GM19239 (cell line): ENCODE data around the gene EXPH5.
A peak's percentile ranks its signal among the peaks of the same experiment; 100 is the strongest.

Experiments used
- DNase-seq: peaks from one replicate; pipeline ENCODE4 v3.0.0; 2011; ENCODE audit warnings: low spot score; ENCODE audit not compliant: insufficient read length
- FAIRE-seq: peaks from 2 replicates; lab custom pipeline; 2011; peaks lifted over from hg19 to GRCh38; lab: Jason Lieb, UNC

EXPH5 gene

DNA sequence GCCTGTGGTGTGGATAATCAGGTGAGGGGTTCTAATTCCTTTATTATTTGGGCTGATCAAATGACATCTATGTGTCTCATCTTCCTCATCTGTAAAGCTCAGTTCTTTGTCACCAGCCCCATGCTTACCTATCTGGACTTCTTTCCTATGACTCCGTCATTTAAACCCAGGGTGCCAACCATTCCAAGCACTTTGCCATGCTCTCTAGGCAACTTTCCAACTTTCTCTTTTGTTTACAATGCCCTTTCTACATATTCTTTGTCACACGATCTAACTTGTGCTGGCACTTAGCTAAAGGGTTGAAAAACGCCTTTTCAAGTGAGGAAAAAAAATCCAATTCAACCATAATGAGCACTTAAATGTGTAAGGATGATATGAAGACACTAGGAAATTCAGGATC, 27.9 kb downstream of the EXPH5 start:
- no peak for FAIRE-seq
- DNase-seq: no peak

DNA sequence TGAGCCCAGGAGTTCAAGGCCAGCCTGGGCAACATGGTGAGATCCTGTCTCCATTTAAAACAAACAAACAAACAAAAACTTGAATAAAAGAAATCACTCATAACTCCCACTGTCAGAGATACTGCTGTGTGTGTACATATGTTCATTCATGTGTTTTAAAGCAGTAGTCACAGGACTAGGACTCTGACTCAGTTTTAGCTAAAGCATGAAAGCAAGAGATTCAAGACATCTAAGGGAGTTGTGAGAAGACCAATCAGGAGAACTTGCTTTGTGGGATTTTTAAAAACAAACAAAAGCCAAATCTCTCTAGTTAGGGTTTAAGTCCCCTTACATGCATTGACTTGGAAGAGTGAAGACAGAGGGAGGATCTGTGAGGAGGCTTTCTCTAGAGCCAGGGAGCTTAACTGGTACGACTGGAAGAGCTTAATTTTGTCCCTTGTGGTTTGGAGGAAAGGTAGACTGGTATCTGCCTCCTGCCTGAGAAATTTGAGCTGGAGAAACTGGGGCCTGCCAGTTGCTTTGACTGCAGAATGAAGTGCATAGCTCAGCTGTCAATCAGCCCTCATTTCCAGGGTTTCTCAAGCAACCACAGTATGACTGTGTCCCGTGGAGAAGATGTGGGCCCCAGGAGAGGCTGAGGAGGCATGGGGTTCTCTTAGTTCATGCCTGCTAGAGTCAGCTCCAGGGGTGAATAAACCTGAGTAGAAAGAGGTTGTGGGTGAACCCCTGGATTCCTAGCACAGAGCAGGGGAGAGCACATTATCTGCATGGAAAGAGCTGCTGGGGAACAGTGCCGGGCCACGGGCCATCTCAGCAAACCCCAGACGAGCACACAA, 30.6 kb downstream of the EXPH5 start:
- no peak for FAIRE-seq
- DNase-seq: no peak

DNA sequence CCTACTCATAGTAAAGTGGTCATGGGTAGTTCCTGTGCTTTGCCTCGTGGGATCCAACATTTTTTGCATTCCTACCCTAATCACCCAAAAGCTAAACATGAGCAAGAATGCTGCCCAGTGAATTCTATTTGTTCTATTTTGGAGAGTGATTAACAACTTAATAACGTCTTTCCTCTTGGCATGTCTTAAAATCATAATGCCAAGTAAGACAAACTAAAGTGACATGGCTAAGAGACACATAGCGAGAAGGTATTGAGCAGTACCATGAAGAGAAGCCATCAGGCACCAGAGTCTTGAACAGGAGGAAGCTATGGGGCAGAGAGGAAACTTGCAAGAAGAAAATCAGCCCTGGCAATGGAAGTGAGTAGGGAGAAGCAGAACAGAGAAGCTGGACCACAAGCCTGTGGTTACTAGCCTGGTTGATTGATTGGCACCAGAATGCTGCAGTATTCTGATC, 32.0 kb downstream of the EXPH5 start:
- DNase-seq (no peak), FAIRE-seq (no peak)

DNA sequence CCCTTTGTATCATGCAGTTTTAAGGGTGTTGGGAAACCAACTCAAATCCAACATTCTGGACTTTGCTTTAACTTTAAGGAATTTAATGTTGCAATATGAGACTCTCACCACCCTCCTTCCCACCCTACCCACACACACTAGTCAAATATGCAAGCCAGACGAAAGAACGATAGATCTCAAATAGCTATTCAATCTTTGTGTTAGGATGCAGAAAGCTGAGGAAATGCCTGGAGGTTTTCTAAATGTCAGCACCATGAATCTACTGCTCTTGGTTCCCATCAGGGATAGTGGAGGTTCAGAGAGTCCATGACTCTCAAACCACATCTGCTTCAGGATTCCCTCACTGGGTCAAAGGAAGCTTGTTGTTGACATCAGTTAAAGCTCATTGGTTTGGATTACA, 33.7 kb downstream of the EXPH5 start:
- no peak for FAIRE-seq
- no peak for DNase-seq

DNA sequence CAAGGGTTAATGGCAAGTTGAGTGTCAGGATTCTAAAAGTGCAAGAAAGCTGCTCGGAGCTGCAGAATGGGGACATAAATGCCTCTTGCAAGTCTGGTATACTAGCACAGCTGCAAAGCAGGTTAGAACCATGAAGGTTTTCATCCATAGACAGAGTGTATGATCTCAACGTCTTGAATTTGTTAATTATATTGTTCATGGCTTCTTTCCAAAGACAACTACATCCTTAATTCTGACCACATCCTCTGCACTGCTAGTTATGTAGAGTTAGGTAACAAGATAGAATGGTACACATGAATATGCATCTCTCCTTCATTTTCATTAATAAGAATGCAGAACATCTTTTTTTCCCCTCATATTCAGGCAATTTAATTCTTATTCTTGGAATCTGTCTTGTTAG, 34.2 kb downstream of the EXPH5 start:
- FAIRE-seq (no peak), DNase-seq (no peak)

DNA sequence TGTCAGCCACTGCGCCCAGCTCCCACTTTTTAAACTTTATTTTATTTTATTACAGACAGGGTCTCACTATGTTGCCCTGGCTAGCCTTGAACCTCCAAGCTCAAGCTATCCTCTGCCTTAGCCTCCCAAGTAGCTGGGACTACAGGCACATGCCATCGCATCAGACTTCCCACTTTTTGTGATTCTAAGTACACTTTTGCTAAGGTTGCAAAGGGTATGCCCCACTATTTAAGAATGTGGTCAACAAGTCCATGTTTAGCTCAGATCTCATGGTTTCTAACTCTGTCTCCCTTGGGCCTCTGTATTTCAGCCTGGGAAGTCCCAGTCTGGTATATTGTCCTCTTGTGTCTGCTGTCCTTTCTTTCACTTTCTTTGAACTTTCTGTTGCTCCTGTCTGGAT, 35.3 kb downstream of the EXPH5 start:
- FAIRE-seq (peak; percentile 80), DNase-seq (no peak)

DNA sequence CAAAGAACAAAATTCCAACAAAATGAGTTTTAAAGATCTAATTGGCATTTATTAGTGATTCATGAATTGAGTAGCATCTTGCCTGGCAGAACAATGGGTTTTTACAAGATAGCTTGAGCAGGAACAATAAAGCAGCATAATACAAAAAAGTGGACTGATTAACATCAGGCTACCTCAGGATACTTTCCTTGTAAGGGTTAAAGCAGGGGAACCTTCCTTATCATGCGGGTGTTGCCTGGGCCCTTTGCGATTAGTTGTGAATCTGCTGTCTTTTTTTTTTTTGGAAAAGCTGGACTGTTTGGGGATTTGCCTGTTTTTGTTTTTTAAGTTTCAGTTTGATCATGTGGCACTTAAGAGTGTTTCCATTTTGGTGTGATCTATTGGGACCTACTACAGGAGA, 37.5 kb downstream of the EXPH5 start:
- DNase-seq (no peak), FAIRE-seq (no peak)

DNA sequence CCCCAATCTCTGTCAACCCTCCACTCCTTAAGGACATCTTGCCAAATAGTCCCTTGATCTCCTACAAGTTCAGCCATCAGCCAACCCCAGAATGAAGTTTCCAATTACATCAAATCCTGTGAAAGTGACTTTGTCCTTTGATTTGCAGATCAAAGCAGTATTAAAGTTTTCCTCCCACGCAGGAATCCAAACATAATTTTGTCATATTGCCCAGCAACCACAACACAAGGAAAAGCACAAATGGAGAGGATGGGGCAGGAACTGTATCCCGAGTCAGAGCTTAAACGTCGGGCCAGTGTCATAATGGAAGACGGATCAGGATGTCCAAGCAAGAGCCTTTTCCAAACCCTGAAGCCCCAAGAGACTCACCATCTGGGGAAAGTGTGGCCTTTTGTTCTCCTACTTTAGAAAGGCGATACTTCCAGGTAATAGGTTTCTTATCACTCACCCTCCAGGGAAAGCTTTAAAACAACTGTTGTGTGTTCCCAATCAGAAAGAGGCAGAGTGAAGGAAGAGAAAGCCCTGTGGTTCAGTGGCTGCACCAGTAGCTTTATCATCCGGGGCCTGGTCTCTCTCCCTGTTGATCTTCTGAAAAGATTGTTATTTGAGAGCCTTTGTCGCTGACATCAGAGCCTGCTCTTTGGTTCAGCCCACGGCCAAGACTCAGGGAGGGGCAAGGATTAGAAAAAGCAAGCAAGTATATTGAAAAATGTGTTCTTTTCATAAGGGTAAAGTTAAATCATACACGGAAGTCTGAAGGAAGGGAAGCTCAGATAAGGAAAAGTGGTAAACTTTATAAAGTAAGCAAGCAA, 41.7 kb downstream of the EXPH5 start:
- no peak for DNase-seq
- FAIRE-seq: no peak

DNA sequence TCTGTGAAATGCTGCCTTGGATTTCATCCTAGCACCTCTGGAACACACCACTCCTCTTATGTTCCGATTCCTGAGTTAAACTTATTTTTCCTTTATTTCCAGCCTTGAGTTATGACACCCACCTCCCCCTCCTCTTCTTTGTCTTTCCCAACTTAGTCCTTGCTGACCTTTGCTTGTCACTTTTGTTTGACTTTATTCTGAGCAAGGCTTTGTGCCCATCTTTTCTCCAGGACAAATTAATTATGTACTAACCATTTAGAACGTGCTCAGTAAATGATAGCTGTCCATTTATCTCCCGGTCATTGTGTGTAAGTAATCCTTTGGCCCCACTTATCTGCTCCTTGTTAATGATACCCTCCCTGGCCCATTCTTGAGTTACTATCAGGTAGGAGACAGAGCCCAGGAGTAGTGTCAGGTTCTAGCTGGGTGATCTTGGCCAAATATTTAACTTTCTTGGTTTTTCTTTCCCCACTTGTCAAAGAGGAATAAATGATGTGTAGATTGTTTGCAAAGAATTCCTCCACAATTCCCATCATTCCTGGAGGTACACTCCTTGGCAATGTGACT, 44.2 kb downstream of the EXPH5 start:
- DNase-seq (no peak), FAIRE-seq (no peak)

DNA sequence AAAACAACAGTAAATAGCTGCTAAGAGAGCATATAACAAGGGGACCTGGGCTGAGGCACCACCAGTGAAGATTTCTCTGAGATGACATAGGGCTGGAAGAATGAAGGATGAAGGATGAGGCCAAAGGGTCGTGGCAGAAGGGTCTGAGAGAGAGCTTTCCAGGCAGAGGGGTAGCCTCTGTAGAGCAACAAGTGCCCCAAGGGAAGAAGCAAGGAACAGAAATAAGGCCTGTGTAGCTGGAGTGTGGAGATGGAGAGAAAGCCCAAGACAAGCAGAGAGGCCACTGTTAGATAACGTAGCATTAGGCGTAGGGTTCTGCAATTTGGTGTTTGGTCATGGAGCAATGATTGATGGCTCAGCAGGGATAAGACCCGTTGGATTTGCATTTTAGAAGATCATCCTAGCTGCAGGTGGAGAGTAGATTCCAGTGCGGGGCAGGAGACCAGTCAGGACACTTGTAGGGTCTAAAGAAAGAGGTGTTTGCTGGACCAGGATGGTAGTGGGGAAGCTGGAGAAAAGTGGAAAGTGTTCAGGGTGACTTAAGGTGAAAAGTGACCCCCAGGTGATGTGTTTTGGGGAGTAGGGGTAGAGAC, 47.6 kb downstream of the EXPH5 start:
- DNase-seq (no peak), FAIRE-seq (no peak)

DNA sequence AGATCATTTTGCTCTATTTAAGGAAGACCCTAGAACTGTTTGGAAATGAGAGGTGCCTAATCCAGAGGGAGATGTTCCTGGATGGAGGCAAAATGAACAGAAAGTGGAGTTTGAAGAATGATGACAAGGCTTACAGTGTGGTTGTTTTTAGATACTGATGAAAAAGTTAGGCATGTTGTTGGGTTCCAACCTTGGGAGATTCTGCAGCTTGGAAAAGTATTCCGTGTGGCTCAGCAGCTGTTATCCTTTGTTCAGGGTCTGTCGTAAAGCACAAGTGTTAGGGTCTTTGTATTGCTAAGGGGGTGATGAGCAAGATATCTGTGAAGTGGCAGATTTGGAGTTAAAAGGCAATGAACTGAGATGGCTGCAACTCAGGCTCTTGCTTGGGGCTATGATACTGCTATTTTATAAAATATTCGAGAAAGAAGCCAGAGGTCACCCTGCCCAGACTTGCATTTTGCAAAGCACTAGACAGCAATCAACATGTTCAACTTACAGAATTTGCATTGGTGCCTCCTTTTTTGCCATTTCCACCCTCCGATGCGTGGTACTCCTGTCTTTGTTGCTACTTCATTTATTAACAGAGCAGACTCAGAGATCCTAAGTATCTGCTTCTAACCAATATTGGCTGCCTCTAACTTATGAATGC, 50.1 kb downstream of the EXPH5 start:
- DNase-seq (no peak), FAIRE-seq (no peak)

DNA sequence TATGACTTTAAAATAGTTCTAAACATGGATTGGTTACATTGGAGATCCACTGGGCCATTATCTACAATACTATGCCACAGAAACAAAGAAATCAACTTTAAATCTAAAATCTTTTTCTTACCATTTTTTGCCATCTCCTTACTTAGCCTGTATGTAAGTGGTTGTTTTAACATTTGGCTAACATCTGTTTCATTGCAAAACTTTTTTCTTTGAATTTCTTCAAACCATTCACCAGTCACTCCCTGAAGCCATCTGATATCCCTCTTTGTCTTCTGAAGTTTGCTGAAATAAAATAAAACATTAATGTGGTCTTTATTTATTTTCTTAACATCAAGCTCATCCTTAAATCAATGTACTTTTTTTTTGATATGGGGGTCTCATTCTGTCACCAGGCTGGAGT, 52.0 kb downstream of the EXPH5 start:
- no peak for FAIRE-seq
- DNase-seq: no peak

DNA sequence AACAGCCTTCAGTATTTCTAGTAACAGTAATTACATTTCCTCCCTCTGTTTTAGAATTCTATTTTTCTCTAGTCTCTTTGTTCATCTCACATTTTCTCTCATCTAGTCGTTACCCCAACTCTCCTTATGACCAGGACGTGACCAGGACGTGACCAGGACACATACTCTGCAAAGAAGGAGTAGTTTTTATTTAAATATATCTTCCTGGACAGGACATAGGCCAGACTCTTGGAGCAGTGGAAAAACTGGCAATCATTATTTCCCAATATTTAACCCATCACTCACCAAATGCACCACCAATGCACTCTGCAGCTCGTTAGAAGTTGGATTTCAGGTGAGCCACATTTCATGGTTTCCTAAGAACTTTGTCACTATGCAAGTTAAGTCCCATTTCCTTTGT, 55.1 kb downstream of the EXPH5 start:
- no peak for DNase-seq
- FAIRE-seq: no peak

DNA sequence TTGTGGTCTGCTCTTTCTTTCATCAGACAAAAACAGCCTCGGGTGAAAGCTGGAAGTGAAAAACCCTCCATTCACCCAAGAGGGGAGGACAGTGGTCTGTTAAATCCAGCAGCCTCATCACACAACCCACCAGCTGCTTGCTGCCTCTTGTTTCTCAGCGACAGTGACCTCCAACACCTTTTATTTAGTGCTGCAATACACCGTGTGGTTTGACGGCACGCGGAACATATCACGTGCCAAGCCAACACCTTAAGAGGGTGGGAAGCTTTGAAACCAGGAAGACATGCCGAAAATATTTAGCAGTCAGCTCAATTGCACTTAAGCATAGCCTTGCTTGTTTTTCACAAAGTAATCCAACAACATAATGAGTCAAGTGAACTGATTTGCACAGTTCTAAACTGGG, 55.5 kb downstream of the EXPH5 start:
- DNase-seq (no peak), FAIRE-seq (peak; percentile 18)

DNA sequence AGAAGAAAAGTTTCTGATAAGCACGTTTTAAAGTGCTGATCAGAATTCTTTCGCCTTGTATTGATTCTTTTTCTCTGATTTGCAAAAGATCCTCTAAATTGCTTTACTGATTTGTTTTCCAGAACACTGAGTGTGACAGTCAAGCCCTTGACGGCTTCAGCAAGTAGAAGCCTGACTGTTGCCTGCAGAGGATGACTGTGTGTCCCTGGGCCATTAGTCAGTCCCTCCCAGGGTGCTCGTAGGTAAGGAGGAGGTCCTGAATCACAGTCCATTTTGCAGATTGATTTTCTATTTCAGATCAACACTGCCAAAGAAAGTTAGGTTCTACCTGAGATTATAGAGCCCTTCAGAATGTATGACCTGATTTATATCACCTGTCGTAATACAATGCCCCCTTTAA, 56.8 kb downstream of the EXPH5 start:
- DNase-seq (no peak), FAIRE-seq (no peak)

DNA sequence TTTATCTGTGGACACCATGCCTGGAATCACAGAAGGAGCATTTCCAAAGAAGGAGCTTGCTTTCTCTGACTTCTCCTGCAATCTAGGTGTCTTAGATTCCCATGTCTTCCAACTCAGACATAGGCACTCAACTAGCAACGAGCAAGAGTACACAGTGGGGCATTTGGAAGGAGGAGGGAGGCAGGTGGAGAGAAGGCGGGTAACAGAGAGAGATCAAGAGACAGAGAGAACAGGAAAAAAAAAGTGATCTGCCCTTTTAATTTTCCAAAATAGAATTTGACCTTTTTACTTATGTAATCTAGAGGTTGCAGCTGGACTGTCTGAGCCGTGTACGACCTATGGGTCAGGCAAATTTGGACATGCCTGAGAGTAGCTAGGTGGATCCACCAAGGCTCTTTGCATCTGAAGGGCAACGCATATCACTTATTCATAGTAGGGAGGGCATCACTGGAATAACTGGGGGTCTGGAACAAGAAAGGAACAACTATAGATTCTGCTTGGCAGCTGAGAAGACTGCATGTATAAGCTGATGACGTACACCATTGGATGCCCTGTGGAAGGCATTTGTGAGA, 58.1 kb downstream of the EXPH5 start:
- FAIRE-seq (no peak), DNase-seq (no peak)

DNA sequence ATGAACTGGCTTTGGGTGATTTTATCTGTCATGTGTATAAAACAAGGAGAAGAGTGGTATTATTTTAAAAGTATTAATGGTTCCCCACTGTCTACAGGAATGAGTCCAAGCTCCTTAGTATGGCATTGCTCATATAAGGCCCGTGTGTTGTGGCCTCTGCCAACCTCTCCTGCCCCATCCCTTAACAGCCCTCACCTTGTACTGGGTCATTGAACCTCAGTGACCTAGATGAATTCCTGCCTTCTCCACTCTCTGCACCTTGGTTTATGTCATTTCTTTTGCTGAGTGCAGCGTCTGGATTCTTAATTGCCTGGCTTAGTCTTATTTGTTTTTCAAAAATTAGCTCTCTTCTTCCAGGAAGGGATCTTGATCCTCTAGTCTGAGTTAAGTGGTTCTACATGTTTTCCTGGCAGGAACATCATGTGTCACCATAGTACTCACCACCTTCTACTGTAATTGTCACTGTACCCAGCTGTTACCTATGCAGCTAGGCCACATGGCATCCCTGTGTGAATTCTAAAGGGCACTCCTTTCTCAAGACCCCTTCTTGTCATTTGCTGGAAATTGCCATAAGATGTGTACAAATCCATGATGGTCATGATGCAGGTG, 59.2 kb downstream of the EXPH5 start:
- DNase-seq: no peak
- no peak for FAIRE-seq

DNA sequence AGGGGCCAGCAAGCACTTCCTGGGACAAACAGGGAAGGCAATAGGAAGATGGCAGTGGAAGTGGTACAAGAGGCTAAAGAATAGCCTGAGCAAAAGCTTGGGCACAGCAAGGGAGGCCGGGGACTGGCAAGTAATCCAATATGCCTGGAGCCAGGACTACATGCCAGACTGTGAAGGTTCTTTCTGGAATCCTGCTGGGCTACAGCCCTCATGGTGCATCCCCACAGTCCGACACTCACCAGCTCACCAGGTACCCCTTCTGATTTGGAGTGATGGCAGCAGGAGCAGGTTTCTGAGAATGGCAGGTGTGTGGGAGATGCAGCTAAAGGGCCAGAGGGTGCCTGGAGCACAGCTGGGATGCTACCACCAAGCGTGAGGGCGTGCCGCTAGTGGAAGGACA, 63.1 kb downstream of the EXPH5 start:
- FAIRE-seq: no peak

DNA sequence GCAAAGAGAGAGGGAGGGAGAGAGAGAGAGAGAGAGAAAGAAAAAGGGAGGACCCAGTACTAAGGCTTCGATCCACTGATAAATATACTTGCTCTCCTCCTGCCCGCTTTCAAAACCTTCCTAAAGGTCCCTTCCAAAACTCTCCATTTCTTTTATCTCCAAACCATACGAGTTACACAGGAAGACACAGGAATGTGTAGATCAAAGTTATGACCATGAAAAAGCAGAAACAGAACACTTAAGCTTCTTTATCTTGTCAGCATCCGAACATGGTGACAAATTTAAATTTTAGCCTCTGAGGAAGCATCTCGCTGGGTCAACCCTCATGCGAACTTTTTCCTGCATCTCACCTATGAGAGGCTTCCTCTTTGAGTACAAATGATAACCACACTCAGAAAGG, 66.2 kb downstream of the EXPH5 start:
- DNase-seq (no peak), FAIRE-seq (no peak)

More for the DNA sequence above, 63.1 kb downstream of the EXPH5 start:
- DNase-seq: no peak

DNA sequence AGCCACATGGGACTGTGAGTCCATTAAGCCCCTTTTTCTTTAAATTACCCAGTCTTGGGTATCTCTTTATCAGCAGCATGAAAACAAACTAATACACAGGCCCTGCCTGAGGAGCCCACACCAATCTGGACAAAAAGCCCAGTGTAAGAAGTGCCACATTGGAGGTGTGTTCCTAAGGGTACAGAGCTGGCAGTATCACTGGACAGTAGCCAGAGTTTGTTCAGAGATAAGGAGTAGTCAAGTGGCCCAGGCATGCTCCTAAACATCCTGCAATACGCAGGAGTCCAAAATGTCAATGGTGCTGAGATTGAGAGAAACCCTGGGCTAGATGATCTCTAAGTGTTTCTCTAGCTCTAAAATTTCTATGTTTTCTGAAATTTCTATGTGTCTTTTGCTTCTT, 68.4 kb downstream of the EXPH5 start:
- DNase-seq (no peak), FAIRE-seq (no peak)
